Mucosa of rectum (tissue), 2 donors: ENCODE results near the gene CHD6.

Experiments used
- H3K27ac ChIP-seq, 2 donors: one replicate each; pipeline ENCODE4 v1.7.0; 2013; ENCODE audit warnings: inconsistent platforms in 2 of 2, low read depth in 2 of 2, low read length in 2 of 2
- H3K27me3 ChIP-seq, 2 donors: one replicate each; pipeline ENCODE4 v1.7.0; 2013; ENCODE audit warnings: low read length in 2 of 2; ENCODE audit not compliant: control insufficient read depth in 2 of 2, insufficient read depth in 2 of 2
- H3K36me3 ChIP-seq, 2 donors: one replicate each; pipeline ENCODE4 v1.7.0; 2013; ENCODE audit warnings: low read length in 2 of 2; ENCODE audit not compliant: control insufficient read depth in 2 of 2, insufficient read depth in 2 of 2
- H3K4me1 ChIP-seq, 2 donors: one replicate each; pipeline ENCODE4 v1.7.0; 2013; ENCODE audit warnings: low read length in 2 of 2, mild to moderate bottlenecking in 1 of 2; ENCODE audit not compliant: control insufficient read depth in 2 of 2, insufficient read depth in 2 of 2
- H3K4me3 ChIP-seq, 2 donors: one replicate each; pipeline ENCODE4 v1.7.0; 2013; ENCODE audit warnings: low read length in 2 of 2
- H3K9ac ChIP-seq, 2 donors: one replicate each; pipeline ENCODE4 v1.7.0; 2013; ENCODE audit warnings: low read length in 2 of 2, low read depth in 1 of 2, mild to moderate bottlenecking in 1 of 2
- H3K9me3 ChIP-seq, 2 donors: one replicate each; pipeline ENCODE4 v1.7.0; 2013; ENCODE audit warnings: low read length in 2 of 2; ENCODE audit not compliant: control insufficient read depth in 2 of 2
- donor health status: healthy.
- donor health status: Normal muscosa, but diverticular disease.

Gene CHD6

DNA sequence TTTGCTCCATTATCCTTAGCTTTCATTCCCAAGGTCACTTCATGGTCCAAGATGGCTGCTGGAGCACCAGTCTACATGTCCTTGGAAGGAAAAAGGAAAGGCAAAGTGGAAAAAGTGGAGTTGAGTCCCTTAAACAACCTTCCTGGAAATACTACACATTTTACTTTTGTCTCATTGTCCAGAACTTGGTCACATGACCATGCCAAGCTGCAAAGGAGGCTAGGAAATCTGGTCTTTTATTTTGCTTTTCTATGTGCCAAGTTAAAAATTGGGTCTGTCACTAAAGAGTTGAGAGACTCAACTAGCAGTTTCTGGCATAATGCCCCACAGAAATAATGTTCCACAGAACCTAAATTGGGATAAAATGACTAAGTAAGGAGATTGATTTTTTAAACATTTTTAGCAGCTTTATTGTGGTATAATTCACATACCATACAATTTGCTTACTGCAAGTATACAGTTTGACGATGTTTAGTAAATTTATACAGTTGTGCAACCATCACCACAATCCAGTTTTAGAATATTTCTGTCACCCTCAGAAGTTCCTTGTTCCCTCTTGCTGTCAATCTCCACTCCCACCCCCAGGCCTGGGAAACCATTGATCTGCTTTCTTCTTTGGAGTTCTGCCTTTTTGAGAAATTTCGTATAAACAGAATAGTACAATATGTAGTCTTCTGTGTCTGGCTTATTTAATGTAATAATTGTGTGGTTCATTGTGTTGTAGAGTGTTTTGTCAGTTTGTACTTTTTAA is 5.6 kb upstream of the CHD6 start:
- Histone ChIP-seq H3K4me3 (no peak overlapping the region), H3K27me3 (no peaks in the 10 kb centered on the region), H3K36me3 (no peaks in the 10 kb centered on the region), H3K4me1 (peaks cover 0 to 3% of the 10 kb centered on the region in 2 donors), H3K9ac (no peak overlapping the region), H3K9me3 (no peaks in the 10 kb centered on the region), H3K27ac (no peak overlapping the region)

DNA sequence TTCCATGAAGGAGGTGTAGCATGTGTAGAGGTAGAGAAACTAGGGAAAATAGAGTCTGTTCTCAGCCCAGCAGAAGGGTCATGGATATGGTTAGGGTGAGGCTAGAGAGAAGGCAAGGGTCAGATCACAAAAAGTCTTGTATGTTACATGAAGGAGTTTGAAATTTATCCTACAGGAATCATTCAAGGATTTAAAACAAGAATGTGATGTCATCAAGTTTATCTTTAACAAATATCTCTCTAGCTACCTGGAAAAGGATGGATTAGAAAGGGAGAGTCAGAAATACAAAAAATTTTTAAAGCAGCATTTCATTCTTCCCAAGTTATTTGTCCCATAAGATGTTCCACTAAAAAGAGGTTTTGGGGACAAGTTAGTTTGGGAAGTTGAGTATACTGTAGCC is 4.4 kb upstream of the CHD6 start:
- Histone ChIP-seq H3K9ac (no peak overlapping the region), H3K27me3 (no peaks in the 10 kb centered on the region), H3K4me3 (no peak overlapping the region), H3K9me3 (no peaks in the 10 kb centered on the region), H3K27ac (no peak overlapping the region), H3K4me1 (peaks cover 0 to 4% of the 10 kb centered on the region in 2 donors), H3K36me3 (no peaks in the 10 kb centered on the region)

DNA sequence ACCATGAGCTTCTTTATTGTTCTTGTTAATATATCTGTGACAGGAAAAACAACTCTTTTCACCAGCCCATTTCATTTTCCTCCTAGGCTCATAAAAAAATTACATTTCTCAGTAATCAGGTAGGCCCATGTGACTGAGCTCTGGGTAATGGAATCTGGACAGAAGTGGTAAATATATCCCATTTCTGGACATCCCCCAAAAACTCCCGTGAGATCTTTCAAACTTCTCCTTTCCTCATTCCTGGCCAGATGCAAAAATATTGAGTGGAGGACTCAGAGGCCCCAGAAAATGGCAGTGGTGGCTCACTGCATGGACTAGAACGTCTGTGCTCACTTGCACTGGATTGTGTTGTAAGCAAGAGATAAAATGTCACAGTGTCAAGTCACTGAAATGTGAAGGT is 3.8 kb upstream of the CHD6 start:
- H3K27ac ChIP-seq: no peak overlapping the region
- no peak overlapping the region for H3K9ac ChIP-seq
- no peaks in the 10 kb centered on the region for H3K36me3 ChIP-seq
- H3K4me1 ChIP-seq: peaks cover 4 to 6% of the 10 kb centered on the region in 2 donors
- H3K27me3 ChIP-seq: no peaks in the 10 kb centered on the region
- no peak overlapping the region for H3K4me3 ChIP-seq
- H3K9me3 ChIP-seq: no peaks in the 10 kb centered on the region

DNA sequence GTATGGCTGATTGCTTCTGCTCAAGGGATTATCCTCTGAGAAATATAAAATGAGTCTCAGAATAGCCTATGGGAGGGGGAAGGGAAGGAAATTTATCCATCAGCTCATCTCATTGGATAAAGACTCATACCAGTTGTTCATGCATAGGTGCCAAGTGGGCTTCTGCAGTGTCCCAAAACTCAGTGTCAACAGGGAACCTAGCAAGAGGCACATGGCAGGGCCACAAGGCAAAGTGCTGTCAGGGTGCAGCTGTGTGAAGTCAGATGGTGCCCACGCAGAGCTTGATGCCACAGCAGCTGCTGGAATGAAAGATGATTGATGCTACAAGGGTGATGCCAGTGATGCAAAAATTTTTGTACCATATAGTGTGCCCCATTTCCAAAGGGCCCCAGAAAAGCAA is 3.2 kb upstream of the CHD6 start:
- H3K4me1 ChIP-seq: peaks cover 10 to 11% of the 10 kb centered on the region in 2 donors
- H3K27me3 ChIP-seq: no peaks in the 10 kb centered on the region
- no peaks in the 10 kb centered on the region for H3K36me3 ChIP-seq
- H3K9me3 ChIP-seq: no peaks in the 10 kb centered on the region
- H3K9ac ChIP-seq: no peak overlapping the region
- H3K4me3 ChIP-seq: no peak overlapping the region
- H3K27ac ChIP-seq: no peak overlapping the region

DNA sequence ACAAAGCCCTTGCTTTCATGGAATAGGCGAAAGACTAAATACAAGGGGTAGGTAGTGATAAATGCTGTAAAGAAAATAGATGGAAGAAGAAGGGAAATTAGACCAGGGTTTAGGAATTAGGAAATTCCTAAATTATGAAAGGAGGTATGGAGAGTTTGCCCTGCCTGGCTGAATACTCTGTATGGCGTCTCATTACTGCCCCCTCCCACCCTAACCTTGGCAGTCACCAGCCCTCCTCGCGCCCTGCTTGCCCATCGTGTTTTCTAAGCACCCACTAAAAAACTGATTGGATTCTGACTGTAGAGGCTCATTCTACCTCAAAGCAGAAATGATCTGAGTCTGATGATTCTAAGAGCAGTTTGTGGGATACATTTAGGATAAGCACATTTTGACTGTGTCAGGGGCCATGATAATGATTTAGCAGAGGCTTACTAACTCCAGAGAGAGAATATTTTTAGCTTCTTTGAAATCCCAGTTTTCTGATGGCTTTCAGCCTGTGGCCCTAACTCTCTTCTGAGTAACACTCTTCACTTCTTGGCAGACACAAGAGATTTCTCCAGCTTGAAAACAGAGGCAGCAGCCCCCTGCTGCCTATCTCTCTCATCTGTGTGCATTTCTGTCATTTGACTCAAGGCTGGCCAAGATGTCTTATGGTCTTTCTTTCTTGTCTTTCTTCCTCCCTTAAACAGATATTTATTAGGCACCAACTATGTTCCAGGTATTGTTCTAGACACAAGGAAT is 1.4 kb upstream of the CHD6 start:
- H3K27ac ChIP-seq: no peak overlapping the region
- peaks cover 11 to 12% of the 10 kb centered on the region in 2 donors for H3K4me1 ChIP-seq
- no peaks in the 10 kb centered on the region for H3K9me3 ChIP-seq
- H3K4me3 ChIP-seq: no peak overlapping the region
- no peaks in the 10 kb centered on the region for H3K36me3 ChIP-seq
- no peaks in the 10 kb centered on the region for H3K27me3 ChIP-seq
- no peak overlapping the region for H3K9ac ChIP-seq

DNA sequence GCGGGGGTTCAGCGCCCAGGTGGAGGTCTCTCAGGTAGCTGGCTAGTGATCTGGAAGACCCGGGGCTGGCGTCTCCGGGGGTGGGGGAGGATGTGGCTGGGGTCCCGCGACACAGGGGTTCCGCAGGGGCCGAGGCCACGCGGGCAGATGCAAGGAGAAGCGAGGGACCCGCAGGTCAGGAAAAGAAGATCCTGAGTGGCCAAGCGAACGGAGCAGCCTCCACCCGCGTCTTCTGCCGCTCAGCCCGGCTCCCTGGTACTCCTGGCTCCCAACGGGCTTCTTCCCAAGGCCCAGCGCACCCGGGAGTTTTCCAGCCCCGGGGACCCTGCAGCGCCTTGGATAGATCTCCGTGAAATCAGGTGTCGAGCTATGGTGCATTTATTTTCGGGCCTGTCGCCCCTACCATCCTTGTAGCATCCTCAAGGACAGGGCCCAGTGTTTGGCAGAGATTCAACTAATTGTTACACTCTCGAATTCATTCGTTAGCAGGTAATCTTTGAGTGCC is 682 bp upstream of the CHD6 start:
- peaks cover 11 to 12% of the 10 kb centered on the region in 2 donors for H3K4me1 ChIP-seq
- no peaks in the 10 kb centered on the region for H3K9me3 ChIP-seq
- peak overlapping the region in 1 of 2 donors; percentile 39 for H3K27ac ChIP-seq
- H3K27me3 ChIP-seq: no peaks in the 10 kb centered on the region
- peak overlapping the region in 1 of 2 donors; percentile 53 for H3K9ac ChIP-seq
- peak overlapping the region; percentile 67 for H3K4me3 ChIP-seq
- H3K36me3 ChIP-seq: no peaks in the 10 kb centered on the region

DNA sequence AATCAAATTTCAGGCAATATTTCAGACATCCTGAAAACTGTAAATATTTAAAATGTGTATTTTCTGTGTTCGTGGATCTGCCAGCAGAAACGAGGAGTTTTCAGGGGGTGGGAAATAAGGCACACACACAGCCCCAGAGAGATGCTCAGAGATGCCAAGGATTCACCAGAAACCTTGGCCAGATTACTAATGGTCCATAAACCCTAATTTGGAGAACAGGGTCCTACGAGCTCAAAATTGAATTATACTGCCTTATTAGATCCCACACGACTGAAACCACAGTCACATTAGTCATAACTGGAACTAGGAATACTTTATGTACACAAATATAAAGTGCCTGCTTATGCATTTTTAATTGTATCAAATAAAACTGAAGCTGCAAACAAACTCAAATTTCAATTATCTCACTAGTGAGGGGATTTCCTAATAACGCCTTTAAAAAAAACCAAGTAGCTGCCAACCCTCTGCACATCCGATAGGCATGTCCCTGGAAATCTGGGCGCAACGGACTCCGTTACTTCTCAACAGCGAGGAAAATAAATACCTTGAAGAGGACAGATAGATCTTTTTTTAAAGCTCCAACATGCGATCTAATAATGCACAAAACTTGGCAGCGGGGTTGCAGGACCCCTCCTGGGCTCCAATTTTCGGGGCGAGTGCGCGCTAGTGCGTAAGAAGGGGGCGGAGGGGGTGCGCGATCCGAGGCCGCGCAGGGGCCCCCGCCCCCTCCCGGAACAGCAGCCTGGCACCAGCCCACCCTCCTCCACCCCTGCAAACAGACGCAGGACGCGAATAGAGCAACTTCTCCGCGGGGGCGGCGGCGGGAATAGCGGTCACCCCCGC is 897 bp downstream of the CHD6 start:
- H3K36me3 ChIP-seq: no peaks in the 10 kb centered on the region
- H3K4me3 ChIP-seq: peak overlapping the region; percentile 74 to 81
- peaks cover 11 to 12% of the 10 kb centered on the region in 2 donors for H3K4me1 ChIP-seq
- no peaks in the 10 kb centered on the region for H3K9me3 ChIP-seq
- peak overlapping the region; percentile 29 to 43 for H3K9ac ChIP-seq
- peak overlapping the region in 1 of 2 donors; percentile 35 for H3K27ac ChIP-seq
- no peaks in the 10 kb centered on the region for H3K27me3 ChIP-seq

DNA sequence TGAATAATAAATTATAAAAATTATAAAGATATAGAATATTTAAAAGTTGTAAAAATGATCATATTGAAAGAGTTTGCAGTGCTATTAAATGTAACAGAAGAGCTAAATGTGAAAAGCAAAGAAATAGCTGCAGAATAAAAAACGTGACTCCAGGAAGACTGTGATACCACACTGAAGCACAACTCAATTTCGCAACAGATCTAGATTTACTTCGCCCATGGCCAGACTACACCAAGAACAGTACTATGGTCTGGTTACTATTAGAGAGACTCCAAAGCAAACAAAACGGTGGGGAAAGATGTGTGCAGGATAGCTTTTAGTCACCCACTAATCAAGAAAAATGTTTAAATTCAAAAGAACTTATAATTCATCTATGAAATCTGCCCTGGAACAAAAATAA is 1.9 kb downstream of the CHD6 start:
- H3K9ac ChIP-seq: no peak overlapping the region
- H3K4me3 ChIP-seq: no peak overlapping the region
- H3K27me3 ChIP-seq: no peaks in the 10 kb centered on the region
- H3K36me3 ChIP-seq: no peaks in the 10 kb centered on the region
- peaks cover 11 to 12% of the 10 kb centered on the region in 2 donors for H3K4me1 ChIP-seq
- H3K27ac ChIP-seq: no peak overlapping the region
- no peaks in the 10 kb centered on the region for H3K9me3 ChIP-seq

DNA sequence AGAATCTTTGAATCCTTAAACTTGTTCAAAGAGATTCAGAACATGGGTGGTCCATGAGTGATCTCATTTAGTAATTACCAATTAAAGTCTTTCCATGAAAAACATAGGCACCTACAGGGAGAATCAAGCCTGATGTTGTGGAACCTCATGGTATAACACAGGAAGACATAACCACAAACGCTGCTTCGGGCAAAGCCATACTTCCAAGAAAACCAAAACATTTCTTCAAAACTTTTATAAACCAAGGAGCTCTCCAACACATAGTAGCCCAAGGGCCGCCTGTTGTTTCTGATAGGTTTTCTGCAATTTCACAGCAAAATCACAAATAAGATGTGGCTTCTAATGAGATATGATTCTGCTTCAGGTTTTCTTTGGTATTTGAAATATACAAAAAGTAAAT is 2.5 kb downstream of the CHD6 start:
- peaks cover 11 to 12% of the 10 kb centered on the region in 2 donors for H3K4me1 ChIP-seq
- H3K4me3 ChIP-seq: no peak overlapping the region
- no peaks in the 10 kb centered on the region for H3K27me3 ChIP-seq
- no peaks in the 10 kb centered on the region for H3K36me3 ChIP-seq
- H3K9ac ChIP-seq: no peak overlapping the region
- H3K9me3 ChIP-seq: no peaks in the 10 kb centered on the region
- no peak overlapping the region for H3K27ac ChIP-seq
